GM19395 (cell line): ENCODE data around the gene JAG2.

ENCODE experiments used
- ATAC-seq: cut with Tn5 transposase; IDR thresholded peaks from one replicate; pipeline ENCODE4 v1.9.1; 2021; ENCODE audit warnings: mild to moderate bottlenecking, moderate library complexity; ENCODE audit not compliant: unreplicated experiment

The JAG2 gene

GRCh38 chr14:105141486-105142281 is 26.9 kb downstream of the JAG2 start:
- ATAC-seq: no peak

- no peak for ATAC-seq
Measured at GRCh38 chr14:105141026-105141425, 27.6 kb downstream of the JAG2 start.

DNA sequence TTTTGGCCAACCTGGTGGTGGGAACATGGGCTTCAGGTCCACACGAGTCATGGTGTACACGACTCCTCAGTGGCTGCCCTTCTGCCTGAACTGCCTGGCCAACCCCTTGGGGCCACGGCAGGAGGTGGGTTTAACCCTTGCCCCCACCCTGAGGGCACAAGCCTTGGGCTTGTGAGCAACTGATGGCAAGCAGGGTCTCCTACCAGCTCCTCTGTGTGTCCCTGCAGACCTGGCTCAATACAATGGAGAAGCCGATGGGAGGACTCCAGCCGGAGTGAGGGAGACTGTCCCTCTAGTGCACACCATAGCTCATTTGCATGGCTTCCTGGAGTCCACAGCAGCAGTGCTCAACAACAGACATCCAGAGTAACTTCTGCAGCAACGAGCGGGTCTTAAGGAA is 28.0 kb downstream of the JAG2 start:
- no peak for ATAC-seq

- no peak for ATAC-seq
Measured at GRCh38 chr14:105139831-105140239, 28.7 kb downstream of the JAG2 start.

DNA sequence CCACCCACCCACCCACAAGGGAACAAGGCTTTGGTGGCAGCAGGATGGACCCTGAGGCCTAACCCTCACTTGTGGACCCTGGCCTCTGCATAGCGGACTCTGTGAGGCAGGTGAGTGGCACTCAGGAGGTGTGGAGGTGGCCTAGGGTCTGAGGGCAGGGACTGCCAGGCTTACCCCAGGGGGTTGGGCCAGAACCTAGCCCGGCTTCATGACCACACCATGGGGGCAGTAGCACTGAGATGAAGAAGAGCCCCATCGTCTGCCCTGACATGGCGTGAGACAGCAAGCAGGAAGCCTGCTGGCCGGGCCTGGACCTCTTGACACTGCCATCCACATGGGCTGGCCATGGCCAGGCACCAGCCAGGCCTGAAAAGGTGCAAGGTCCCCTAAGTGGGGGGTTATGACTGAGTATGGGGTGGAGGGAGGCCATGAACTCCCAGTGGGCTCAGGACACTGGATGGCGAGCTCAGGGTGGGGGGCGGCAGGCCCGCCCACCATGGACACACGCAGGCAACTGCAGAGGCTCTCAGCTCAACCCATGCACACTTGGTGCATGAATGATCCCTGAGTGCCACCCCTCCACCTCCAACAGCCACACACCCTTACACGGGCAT is 29.3 kb downstream of the JAG2 start:
- no peak for ATAC-seq

DNA sequence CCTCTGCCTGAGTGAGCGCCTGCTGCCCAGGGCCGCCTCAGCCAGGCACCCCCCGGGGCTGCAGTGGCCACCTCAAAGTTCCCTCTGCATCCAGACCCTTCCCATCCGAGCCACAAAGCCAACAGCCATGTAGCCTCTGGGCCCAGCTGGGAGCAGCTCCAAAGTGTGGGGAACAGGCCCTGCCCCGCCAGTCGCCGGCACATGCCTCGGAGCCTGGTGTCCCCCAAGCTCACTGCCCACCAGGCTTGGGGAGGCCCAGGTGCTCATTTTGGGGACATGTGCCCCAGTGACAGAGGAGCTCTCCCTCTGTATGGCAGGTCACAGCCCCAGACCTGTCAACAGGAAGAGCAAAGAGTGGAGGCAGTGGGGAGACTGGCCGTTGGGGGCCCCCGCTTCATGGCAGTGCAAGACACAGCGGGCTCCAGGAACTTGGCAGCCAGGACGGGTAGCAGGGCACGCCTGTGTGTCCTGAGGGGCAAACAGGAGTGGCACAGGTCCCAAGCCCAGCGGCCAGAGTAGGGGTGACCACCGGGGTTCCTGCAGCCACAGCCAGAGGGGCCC is 29.9 kb downstream of the JAG2 start:
- no peak for ATAC-seq

DNA sequence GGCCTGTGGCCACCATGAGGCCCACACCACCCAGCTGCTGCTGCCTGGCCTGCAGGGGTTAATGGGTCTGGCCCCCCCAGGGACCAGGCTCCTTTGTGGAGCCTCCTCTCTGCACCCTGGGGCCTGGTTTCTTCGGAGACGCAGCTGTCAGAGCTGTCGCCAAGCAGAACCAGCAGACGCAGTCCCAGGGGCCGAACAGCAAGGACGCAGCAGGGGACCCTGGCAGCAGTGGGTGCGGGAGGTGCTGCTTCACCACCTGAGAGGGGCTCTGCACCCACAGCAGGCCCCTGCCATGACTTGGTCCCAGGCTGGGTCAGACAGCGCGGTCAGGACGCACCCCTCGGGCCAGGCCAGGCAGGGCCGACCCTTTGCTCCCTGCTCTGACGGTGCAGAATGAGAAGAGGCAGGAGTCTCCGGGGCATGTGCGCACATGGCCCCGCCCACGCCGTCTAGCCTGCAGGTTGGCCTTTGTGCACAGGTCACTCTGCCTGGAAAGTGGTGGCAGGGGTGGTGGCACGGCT is 30.5 kb downstream of the JAG2 start:
- no peak for ATAC-seq

- no peak for ATAC-seq
Measured at GRCh38 chr14:105137481-105138020, 31.0 kb downstream of the JAG2 start.

DNA sequence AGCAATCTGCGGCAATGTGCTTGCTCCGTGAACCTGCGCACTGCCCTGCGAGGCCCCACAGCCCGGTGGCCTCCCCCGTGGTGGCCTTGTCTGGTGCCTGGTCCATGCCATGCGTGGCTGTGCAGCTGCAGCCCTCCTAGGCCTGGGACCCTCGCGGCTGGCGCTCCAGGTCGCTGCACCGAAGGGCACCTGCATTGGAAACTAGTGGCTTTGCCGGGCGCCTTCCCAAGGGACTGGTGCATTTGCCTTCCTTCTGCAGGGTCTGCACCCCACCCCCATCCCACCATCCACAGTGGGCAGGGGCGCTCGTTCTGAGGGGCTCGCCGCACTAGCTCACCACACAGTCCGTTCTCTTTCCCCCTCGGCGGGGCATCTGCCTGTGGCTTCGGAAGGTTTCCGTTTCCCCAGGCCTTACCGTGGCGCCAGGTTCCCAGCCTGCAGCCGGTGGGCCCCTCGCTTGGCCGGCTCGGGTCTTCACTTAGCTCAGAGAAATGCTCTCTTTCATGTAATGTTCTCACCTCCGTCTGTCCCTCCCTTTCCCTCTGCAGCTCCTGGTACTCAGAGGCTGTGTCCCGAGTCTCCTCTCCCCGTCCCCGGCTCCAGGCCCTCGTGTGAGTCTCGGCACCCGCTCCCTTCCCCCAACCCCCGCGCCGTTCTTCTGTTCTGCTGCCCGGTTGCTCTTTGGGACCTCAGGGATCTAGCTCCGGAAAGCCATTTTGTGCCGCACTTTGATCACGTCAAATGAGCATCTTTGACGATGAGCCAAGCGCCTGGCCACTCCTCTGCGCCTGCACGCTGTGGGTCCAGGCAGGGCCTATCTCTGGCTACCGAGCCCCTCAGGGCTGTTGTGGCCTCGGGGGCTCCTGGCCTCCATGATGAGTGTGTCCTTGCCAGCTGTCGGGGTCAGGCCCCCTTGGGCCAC is 31.9 kb downstream of the JAG2 start:
- no peak for ATAC-seq

GRCh38 chr14:105135700-105136395 is 32.7 kb downstream of the JAG2 start:
- ATAC-seq: no peak

- no peak for ATAC-seq
Measured at GRCh38 chr14:105132921-105133654, 35.5 kb downstream of the JAG2 start.

- no peak for ATAC-seq
Measured at GRCh38 chr14:105131241-105131640, 37.3 kb downstream of the JAG2 start.

DNA sequence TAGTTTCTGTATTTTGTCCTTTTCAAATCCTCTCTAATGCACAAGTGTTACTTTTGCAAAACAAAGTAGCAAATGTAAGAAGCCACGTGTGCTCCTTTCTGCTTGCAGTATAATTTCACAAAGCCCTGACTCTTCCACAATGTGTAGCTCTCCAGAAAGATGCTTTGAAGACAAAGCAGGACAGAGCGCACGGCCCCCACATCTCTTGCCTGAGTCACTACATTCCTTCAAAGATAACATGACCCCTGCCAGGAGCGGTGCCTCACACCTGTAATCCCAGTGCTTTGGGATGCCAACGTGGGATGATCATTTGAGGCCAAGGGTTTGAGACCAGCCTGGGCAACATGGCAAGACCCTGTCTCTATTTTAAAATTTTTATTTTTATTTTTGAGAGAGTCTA is 40.5 kb downstream of the JAG2 start:
- no peak for ATAC-seq

DNA sequence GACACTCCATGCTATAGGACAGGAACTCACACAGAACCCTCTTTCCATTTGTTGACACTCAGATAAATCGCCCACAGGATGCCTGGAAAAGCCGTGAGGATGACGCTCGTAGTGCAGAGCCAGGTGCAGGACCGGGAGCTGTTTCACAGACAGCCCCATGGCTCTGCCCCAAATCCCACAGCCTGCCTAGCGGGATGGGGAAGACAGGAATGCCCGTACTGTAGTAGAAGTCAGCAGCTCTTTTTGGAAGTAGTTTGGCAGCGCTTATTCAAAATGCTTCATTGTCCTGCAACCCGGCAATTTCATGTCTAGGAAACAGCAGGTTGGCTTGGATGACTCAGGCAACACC is 41.6 kb downstream of the JAG2 start:
- no peak for ATAC-seq

DNA sequence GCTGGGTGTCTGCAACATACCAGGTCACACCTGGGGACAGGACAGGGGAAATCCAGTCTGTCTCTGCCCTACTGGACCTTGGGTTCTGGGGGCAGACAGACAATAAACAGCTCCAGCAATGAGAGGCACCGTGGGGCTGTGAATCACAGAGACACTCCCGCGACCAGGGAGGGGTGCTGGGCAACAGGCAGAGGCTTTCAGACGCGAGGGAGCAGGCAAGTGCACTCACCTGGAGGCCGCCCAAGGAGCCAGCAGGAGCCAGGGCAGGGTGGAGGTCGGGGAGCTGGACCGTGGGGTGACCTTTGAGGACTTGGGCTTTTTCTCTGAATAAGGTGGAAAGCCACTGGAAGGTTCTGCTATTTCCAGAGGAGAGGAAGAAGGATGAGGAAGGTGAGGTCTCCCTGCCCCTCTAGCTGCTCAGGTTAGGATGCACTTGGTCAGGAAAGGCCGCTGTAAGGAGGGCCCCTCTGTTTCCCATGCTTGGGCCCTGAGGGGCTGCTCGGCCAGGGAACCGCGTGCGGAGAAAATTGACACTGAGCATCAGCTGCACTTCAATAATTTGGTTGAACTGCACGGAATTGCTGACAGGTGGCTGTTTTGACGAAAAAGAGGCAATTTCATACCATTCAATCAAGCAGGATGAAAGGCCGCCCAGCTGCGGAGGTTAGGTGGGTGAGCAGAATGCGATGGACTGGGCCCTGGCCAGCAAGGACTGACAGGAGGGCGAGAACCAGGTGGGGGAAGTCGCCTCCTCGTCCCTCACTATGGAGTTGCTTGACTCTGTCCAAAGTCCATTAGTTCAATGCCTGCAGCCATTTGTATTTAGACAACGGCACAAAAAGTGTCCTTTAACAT is 42.2 kb downstream of the JAG2 start:
- no peak for ATAC-seq

- ATAC-seq: no peak
Measured at GRCh38 chr14:105124823-105125222, 43.8 kb downstream of the JAG2 start.

DNA sequence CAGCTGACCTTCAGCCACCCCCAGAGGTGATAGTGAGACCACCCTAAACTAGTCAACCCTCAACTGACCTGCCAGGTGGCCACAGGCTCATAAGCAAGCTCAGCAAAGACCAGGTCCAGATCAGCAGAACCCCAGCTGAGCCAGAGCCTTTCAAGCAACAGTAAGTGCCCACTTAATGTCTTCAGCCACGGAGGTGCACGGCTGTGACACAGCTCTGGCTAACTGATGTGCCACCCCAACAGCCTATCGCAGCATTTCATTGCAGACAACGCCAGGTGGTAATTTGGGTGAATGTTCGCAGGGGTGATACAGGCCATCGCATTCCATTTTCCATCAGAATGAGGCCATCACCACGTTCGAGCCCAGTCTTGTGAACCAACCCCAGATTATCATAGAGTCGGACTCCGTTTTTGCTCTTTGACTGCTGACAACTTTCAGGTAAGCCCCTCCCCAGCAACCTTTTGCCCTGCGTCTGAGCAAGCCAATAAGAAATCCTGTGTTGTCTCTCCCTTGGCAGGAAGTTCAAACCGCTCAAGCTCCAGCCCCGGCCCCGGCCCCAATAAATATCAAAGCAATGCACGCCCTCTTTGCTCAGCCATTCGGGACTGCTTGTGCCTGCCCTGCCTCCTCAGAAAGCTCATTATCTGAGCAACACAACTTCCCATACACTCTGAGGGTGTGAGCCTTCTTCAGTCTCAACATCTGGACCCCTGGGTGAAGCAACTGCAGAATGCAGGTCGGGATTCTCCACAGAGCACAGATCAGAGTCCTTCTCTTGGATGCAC is 44.4 kb downstream of the JAG2 start:
- ATAC-seq: no peak
